OCI-LY7 (cell line): ENCODE results near the gene GBP3. TPM values are rescaled to one million over a fixed set of nuclear protein-coding genes. Genes with fewer than 3 reads are reported as not detected.
"Not testable (repeated sequence)": the region's sequence is repeated elsewhere in the genome, so short reads cannot be mapped to it uniquely, and the experiment has no call there.

ENCODE experiments used
- BruUV-seq: library from RNA; stranded (reverse); fragments of 400-500 nt; replicated peaks from 2 replicates; lab custom pipeline; 2021; lab: Mats Ljungman, UMichigan
- CTCF ChIA-PET: fragments of 300-600 bp; sonication (Branson Sonifier 250); formaldehyde crosslinking; loops from one replicate; lab custom pipeline; 2022; ENCODE audit warnings: antibody characterized with exemption; ENCODE audit not compliant: unreplicated experiment; lab: Charles Lee
- POLR2A ChIA-PET: fragments of 300-600 bp; sonication (Branson Sonifier 250); formaldehyde crosslinking; loops from one replicate; lab custom pipeline; 2022; ENCODE audit warnings: antibody characterized with exemption; lab: Charles Lee
- DNase-seq: peaks from one replicate; pipeline ENCODE4 v3.0.0-alpha.2; 2015; ENCODE audit warnings: low spot score
- H2AFZ ChIP-seq: fragments of 200-600 bp; sonication (generic), shearing (Covaris generic); 2 replicates; pipeline ENCODE4 v1.6.1; 2014; ENCODE audit warnings: mild to moderate bottlenecking, antibody characterized with exemption, low read length, moderate library complexity
- H3K27ac ChIP-seq: fragments of 200-600 bp; sonication (generic); 2 replicates; pipeline ENCODE4 v1.5.1; 2014; ENCODE audit warnings: mixed run types, low read depth, mild to moderate bottlenecking, moderate library complexity, low read length, inconsistent platforms; ENCODE audit not compliant: poor library complexity, severe bottlenecking
- H3K36me3 ChIP-seq: fragments of 200-600 bp; sonication (generic); 2 replicates; pipeline ENCODE4 v1.6.1; 2014; ENCODE audit warnings: mild to moderate bottlenecking, antibody characterized with exemption, low read length, moderate library complexity, mixed read lengths; ENCODE audit not compliant: insufficient read depth
- H3K4me1 ChIP-seq: fragments of 200-600 bp; sonication (generic); 2 replicates; pipeline ENCODE4 v1.5.1; 2014; ENCODE audit warnings: mild to moderate bottlenecking, low read length; ENCODE audit not compliant: insufficient read depth, poor library complexity, severe bottlenecking
- H3K4me2 ChIP-seq: fragments of 200-600 bp; sonication (generic); 2 replicates; pipeline ENCODE4 v1.6.1; 2014; ENCODE audit warnings: mild to moderate bottlenecking, low read length
- H3K4me3 ChIP-seq: fragments of 200-600 bp; sonication (generic); 2 replicates; pipeline ENCODE4 v1.5.1; 2014; ENCODE audit warnings: mild to moderate bottlenecking, low read depth, low read length; ENCODE audit not compliant: poor library complexity, severe bottlenecking
- H3K79me2 ChIP-seq: fragments of 200-600 bp; sonication (generic); 2 replicates; pipeline ENCODE4 v1.6.1; 2016; ENCODE audit warnings: low read depth, mild to moderate bottlenecking, low read length, moderate library complexity, mixed read lengths; ENCODE audit not compliant: insufficient read depth
- H3K9me2 ChIP-seq: fragments of 200-600 bp; sonication (generic); 2 replicates; pipeline ENCODE4 v1.6.1; 2016; ENCODE audit warnings: mild to moderate bottlenecking, low read length, mixed read lengths; ENCODE audit not compliant: insufficient read depth
- H3K9me3 ChIP-seq: fragments of 200-600 bp; sonication (generic); 2 replicates; pipeline ENCODE4 v1.6.1; 2014; ENCODE audit warnings: mild to moderate bottlenecking, mixed run types, low read length, mixed read lengths
- H4K20me1 ChIP-seq: fragments of 200-600 bp; sonication (generic); 2 replicates; pipeline ENCODE4 v1.6.1; 2014; ENCODE audit warnings: mild to moderate bottlenecking, antibody characterized with exemption, low read length, moderate library complexity, mixed read lengths; ENCODE audit not compliant: insufficient read depth
- EZH2phosphoT487 ChIP-seq: fragments of 200-600 bp; sonication (generic); IDR thresholded peaks from 2 replicates; pipeline ENCODE4 v1.6.1; 2018; ENCODE audit warnings: low read depth, borderline replicate concordance, mild to moderate bottlenecking, mixed run types, antibody characterized with exemption, low read length, moderate library complexity, mixed read lengths
- intact Hi-C: fragments of 100-400 bp; cut with micrococcal nuclease; formaldehyde crosslinking; loops from one replicate; pipeline ENCODE4 v1.10.0; 2022; ENCODE audit not compliant: unreplicated experiment
- total RNA-seq, 2 experiments: library from RNA; depleted of rRNA in 1 of 2; stranded (reverse); fragments of >200 nt in 1 of 2; shearing (Covaris generic) in 1 of 2; gene quantifications; 2 replicates each; pipeline ENCODE4 v1.2.3, GENCODE V29; 2014 to 2022
- TF ChIP-seq, protein P1 (sequence below): fragments of 200-600 bp; sonication (generic); conservative IDR thresholded peaks from 2 replicates; pipeline ENCODE4 v1.5.1; 2014; ENCODE audit warnings: mild to moderate bottlenecking, antibody characterized with exemption, low read length, moderate library complexity, mixed read lengths

GBP3 gene
- total RNA-seq, 2 experiments from 2014 or later, result 0.25 to 0.49 TPM

GRCh38 chr1:89037186-89037585, 14.5 kb upstream of the GBP3 start:
- no peak overlapping the region for H3K4me2 ChIP-seq

DNA sequence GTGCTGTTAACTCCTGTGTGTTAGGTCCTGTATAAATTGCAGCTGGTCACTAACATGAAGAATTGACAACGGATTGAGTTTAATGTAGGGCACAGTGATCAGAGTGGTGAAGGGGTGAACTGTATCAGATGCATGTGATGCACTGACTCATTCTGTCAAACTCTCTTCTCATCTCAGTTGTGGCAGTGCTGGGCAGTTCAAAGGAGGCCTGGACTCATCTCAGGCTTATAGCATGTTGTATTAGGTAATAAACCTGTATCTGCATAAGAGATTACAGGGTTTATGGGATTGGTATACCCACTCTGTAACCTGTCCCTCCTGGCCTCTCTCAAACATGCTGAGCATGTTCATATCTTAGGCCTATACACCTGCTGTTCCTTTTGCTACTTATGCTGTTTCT, 12.4 kb upstream of the GBP3 start:
- H3K4me1 ChIP-seq, result no peaks in the 10 kb centered on the region
- no peak overlapping the region for H2AFZ ChIP-seq
- no peak for DNase-seq
- H4K20me1 ChIP-seq, result no peaks in the 10 kb centered on the region
- no peaks in the 10 kb centered on the region for H3K9me2 ChIP-seq
- intact Hi-C loops, result no loop called here
- CTCF ChIA-PET, result no interaction called here
- no peaks in the 10 kb centered on the region for H3K36me3 ChIP-seq
- BruUV-seq, result no TSS peak
- H3K9me3 ChIP-seq, result no peaks in the 10 kb centered on the region
- H3K4me3 ChIP-seq, result no peak overlapping the region
- no peak overlapping the region for H3K4me2 ChIP-seq
- H3K27ac ChIP-seq, result no peak overlapping the region
- TF ChIP-seq, protein P1, sequence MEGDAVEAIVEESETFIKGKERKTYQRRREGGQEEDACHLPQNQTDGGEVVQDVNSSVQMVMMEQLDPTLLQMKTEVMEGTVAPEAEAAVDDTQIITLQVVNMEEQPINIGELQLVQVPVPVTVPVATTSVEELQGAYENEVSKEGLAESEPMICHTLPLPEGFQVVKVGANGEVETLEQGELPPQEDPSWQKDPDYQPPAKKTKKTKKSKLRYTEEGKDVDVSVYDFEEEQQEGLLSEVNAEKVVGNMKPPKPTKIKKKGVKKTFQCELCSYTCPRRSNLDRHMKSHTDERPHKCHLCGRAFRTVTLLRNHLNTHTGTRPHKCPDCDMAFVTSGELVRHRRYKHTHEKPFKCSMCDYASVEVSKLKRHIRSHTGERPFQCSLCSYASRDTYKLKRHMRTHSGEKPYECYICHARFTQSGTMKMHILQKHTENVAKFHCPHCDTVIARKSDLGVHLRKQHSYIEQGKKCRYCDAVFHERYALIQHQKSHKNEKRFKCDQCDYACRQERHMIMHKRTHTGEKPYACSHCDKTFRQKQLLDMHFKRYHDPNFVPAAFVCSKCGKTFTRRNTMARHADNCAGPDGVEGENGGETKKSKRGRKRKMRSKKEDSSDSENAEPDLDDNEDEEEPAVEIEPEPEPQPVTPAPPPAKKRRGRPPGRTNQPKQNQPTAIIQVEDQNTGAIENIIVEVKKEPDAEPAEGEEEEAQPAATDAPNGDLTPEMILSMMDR, result no peak
- TF ChIP-seq EZH2phosphoT487, result no peak
- POLR2A ChIA-PET, result no interaction called here
- no peaks in the 10 kb centered on the region for H3K79me2 ChIP-seq

More at GRCh38 chr1:89037186-89037585, 14.5 kb upstream of the GBP3 start:
- no TSS peak for BruUV-seq
- H3K4me1 ChIP-seq, result no peaks in the 10 kb centered on the region
- H4K20me1 ChIP-seq, result no peaks in the 10 kb centered on the region
- H3K4me3 ChIP-seq, result no peak overlapping the region
- CTCF ChIA-PET, result no interaction called here
- intact Hi-C loops, result no loop called here
- POLR2A ChIA-PET, result interaction anchor here (0.6 kb wide), 1 partner anchor 102 kb away, joined by 3 read pairs; no protein-coding TSS in a partner anchor
- DNase-seq, result no peak
- no peaks in the 10 kb centered on the region for H3K79me2 ChIP-seq
- no peak overlapping the region for H3K27ac ChIP-seq
- no peaks in the 10 kb centered on the region for H3K9me3 ChIP-seq
- no peak overlapping the region for H2AFZ ChIP-seq
- H3K9me2 ChIP-seq, result no peaks in the 10 kb centered on the region
- TF ChIP-seq EZH2phosphoT487, result no peak
- TF ChIP-seq, protein P1, result no peak
- H3K36me3 ChIP-seq, result no peaks in the 10 kb centered on the region

DNA sequence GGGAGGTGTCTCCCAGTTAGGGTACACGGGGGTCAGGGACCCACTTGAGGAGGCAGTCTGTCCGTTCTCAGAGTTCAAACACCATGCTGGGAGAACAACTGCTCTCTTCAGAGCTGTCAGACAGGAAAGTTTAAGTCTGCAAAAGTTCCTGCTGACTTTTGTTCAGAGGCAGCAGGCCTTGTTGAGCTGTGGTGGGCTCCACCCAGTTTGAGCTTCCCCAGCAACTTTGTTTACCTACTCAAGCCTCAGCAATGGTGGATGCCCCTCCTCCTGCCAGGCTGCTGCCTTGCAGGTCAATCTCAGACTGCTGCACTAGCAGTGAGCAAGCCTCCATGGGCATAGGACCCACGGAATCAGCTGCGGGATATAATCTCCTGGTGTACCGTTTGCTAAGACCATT, 11.3 kb upstream of the GBP3 start:
- H3K9me3 ChIP-seq, intact Hi-C loops, H3K4me3 ChIP-seq, H3K27ac ChIP-seq, H3K79me2 ChIP-seq, H3K4me1 ChIP-seq, H2AFZ ChIP-seq, H3K9me2 ChIP-seq, CTCF ChIA-PET, H3K36me3 ChIP-seq, H4K20me1 ChIP-seq, H3K4me2 ChIP-seq, BruUV-seq, POLR2A ChIA-PET, DNase-seq: not testable (repeated sequence)

DNA sequence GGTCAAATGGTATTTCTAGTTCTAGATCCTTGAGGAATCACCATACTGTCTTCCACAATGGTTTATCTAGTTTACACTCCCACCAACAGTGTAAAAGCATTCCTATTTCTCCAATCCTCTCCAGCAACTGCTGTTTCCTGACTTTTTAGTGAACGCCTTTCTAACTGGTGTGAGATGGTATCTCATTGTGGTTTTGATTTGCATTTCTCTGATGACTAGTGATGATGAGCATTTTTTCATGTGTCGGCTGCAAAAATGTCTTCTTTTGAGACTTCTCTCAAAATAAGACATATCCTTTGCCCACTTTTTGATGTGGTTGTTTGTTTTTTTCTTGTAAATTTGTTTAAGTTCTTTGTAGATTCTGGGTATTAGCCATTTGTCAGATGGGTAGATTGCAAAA, 6.4 kb upstream of the GBP3 start:
- not testable (repeated sequence) for H3K9me2 ChIP-seq, BruUV-seq, H3K36me3 ChIP-seq

More for the DNA sequence above, 6.4 kb upstream of the GBP3 start:
- H2AFZ ChIP-seq, H3K79me2 ChIP-seq, intact Hi-C loops, CTCF ChIA-PET, H3K4me3 ChIP-seq, DNase-seq, H3K9me3 ChIP-seq, POLR2A ChIA-PET, H3K4me2 ChIP-seq, H3K27ac ChIP-seq, H4K20me1 ChIP-seq, H3K4me1 ChIP-seq: not testable (repeated sequence)
